HCT116 (cell line): ENCODE data around the gene C10orf62.

ENCODE experiments used
- POLR2AphosphoS5 ChIP-seq: IDR thresholded peaks from 2 replicates; pipeline ENCODE4 v1.6.1; 2011; ENCODE audit warnings: mild to moderate bottlenecking, low read depth, low read length, moderate library complexity
- RAD21 ChIP-seq: IDR thresholded peaks from 2 replicates; pipeline ENCODE4 v1.6.1; 2012; ENCODE audit warnings: low read depth, mild to moderate bottlenecking
- TF ChIP-seq, protein P1 (sequence below), 3 experiments: fragments of 200-600 bp in 1 of 3; sonication (generic) in 1 of 3; IDR thresholded peaks in 2 of 3; conservative IDR thresholded peaks in 1 of 3; 2 replicates each; pipeline ENCODE4 v1.5.1; 2012 to 2017; ENCODE audit warnings: low read depth in 2 of 3, low read length in 2 of 3, antibody characterized with exemption in 1 of 3, borderline replicate concordance in 1 of 3, control low read depth in 1 of 3, mild to moderate bottlenecking in 1 of 3, mixed read lengths in 1 of 3, mixed run types in 1 of 3, moderate library complexity in 1 of 3; ENCODE audit not compliant: insufficient read depth in 1 of 3

DNA sequence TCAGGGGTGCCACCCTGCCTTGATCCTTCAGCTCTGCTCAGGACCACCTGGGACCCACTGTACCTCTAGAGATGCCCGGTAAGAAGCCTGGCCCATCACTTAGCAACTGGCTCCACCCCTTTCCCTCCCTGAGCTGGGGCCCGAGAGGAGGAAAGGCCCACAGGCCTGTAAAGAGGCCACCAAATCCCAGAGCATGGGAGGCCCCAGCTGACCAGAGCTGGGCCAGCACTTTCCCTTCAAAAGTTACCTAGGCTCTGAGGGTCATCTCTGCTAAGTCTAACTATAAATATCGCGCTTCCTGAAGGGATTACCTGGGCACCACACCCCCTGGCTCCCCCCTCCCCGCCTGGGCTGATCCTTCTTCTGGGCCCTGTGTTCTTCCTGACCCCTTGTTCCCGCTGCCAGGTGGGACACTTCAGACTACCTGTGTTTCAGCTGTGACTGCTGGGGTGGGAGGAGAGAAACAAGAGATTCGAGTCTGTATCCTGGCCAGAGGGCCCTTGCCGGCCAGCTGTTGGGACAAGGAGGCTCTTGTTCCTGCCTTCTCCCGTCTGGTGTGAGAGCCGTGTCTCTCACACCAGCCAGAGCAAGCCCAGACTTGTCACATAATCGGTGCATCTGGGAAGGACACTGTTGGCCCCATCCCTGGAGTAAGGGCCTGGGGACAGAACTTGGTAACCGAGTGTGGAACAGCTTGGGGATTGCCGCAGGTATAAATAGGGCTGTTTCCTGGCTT, 39.8 kb upstream of the C10orf62 start:
- TF ChIP-seq, protein P1, sequence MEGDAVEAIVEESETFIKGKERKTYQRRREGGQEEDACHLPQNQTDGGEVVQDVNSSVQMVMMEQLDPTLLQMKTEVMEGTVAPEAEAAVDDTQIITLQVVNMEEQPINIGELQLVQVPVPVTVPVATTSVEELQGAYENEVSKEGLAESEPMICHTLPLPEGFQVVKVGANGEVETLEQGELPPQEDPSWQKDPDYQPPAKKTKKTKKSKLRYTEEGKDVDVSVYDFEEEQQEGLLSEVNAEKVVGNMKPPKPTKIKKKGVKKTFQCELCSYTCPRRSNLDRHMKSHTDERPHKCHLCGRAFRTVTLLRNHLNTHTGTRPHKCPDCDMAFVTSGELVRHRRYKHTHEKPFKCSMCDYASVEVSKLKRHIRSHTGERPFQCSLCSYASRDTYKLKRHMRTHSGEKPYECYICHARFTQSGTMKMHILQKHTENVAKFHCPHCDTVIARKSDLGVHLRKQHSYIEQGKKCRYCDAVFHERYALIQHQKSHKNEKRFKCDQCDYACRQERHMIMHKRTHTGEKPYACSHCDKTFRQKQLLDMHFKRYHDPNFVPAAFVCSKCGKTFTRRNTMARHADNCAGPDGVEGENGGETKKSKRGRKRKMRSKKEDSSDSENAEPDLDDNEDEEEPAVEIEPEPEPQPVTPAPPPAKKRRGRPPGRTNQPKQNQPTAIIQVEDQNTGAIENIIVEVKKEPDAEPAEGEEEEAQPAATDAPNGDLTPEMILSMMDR (IDR thresholded peaks at IDR 0.05 in 2 of 3, conservative IDR thresholded peaks at IDR 0.05 in 1 of 3; ENCODE audit: borderline replicate concordance in 1 of 3, insufficient read depth in 1 of 3, low read depth in 2 of 3, low read length in 2 of 3), result no peak
- no peak for TF ChIP-seq RAD21
- TF ChIP-seq POLR2AphosphoS5, result no peak
